ENCODE data around the gene PRKAG2.

The PRKAG2 gene

GRCh38 chr7:151759591-151760042 lies 117.3 kb downstream of the PRKAG2 start:
- H3K4me3 ChIP-seq (ENCODE audit: low read length) = no peak overlapping the region
- no peak overlapping the region for H3K9ac ChIP-seq (ENCODE audit: low read length)
- H3K9me3 ChIP-seq (ENCODE audit: insufficient read depth, low read length) = no peaks in the 10 kb centered on the region
- no peaks in the 10 kb centered on the region for H3K79me2 ChIP-seq (ENCODE audit: low read length)
- no peak overlapping the region for H2AFZ ChIP-seq (ENCODE audit: low read depth, low read length)
- no peaks in the 10 kb centered on the region for H3K36me3 ChIP-seq (replicated peaks; ENCODE audit: low read depth, low read length)
- H3K27me3 ChIP-seq (ENCODE audit: low read depth, low read length) = peaks cover 27% of the 10 kb centered on the region
- no peak overlapping the region for H3K27ac ChIP-seq (ENCODE audit: low read length)
- no peaks in the 10 kb centered on the region for H4K20me1 ChIP-seq (ENCODE audit: insufficient read depth, low read length)
- H3K4me2 ChIP-seq (ENCODE audit: low read length) = no peak overlapping the region
- TF ChIP-seq EZH2phosphoT487 (IDR thresholded peaks at IDR 0.05; ENCODE audit: low read depth) = no peak
- peak; percentile 95 for TF ChIP-seq CTCF (IDR thresholded peaks at IDR 0.05; ENCODE audit: low read depth, low read length)
- H3K4me1 ChIP-seq (ENCODE audit: low read length) = peaks cover 7% of the 10 kb centered on the region

GRCh38 chr7:151758622-151759540 lies 118.0 kb downstream of the PRKAG2 start:
- no peaks in the 10 kb centered on the region for H4K20me1 ChIP-seq (ENCODE audit: insufficient read depth, low read length)
- no peak overlapping the region for H2AFZ ChIP-seq (ENCODE audit: low read depth, low read length)
- no peak overlapping the region for H3K27ac ChIP-seq (ENCODE audit: low read length)

GRCh38 chr7:151757274-151757673 lies 119.6 kb downstream of the PRKAG2 start:
- H3K4me3 ChIP-seq (ENCODE audit: low read length) = no peak overlapping the region
- TF ChIP-seq EZH2phosphoT487 (IDR thresholded peaks at IDR 0.05; ENCODE audit: low read depth) = no peak
- no peak for TF ChIP-seq CTCF (IDR thresholded peaks at IDR 0.05; ENCODE audit: low read depth, low read length)
- no peaks in the 10 kb centered on the region for H3K79me2 ChIP-seq (ENCODE audit: low read length)
- H3K27me3 ChIP-seq (ENCODE audit: low read depth, low read length) = peaks cover 27% of the 10 kb centered on the region
- no peak overlapping the region for H3K9ac ChIP-seq (ENCODE audit: low read length)
- H3K4me2 ChIP-seq (ENCODE audit: low read length) = no peak overlapping the region
- H4K20me1 ChIP-seq (ENCODE audit: insufficient read depth, low read length) = no peaks in the 10 kb centered on the region
- H3K4me1 ChIP-seq (ENCODE audit: low read length) = peaks cover 7% of the 10 kb centered on the region
- H3K36me3 ChIP-seq (replicated peaks; ENCODE audit: low read depth, low read length) = no peaks in the 10 kb centered on the region
- H3K27ac ChIP-seq (ENCODE audit: low read length) = no peak overlapping the region
- no peak overlapping the region for H2AFZ ChIP-seq (ENCODE audit: low read depth, low read length)
- no peaks in the 10 kb centered on the region for H3K9me3 ChIP-seq (ENCODE audit: insufficient read depth, low read length)

More at GRCh38 chr7:151758622-151759540, 118.0 kb downstream of the PRKAG2 start:
- Histone ChIP-seq H3K4me3 (ENCODE audit: low read length) (no peak overlapping the region), H3K9ac (ENCODE audit: low read length) (no peak overlapping the region), H3K4me1 (ENCODE audit: low read length) (peaks cover 7% of the 10 kb centered on the region), H3K27me3 (ENCODE audit: low read depth, low read length) (peaks cover 27% of the 10 kb centered on the region), H3K79me2 (ENCODE audit: low read length) (no peaks in the 10 kb centered on the region), H3K9me3 (ENCODE audit: insufficient read depth, low read length) (no peaks in the 10 kb centered on the region), H3K36me3 (replicated peaks; ENCODE audit: low read depth, low read length) (no peaks in the 10 kb centered on the region), H3K4me2 (ENCODE audit: low read length) (no peak overlapping the region)
- TF ChIP-seq CTCF (IDR thresholded peaks at IDR 0.05; ENCODE audit: low read depth, low read length) = no peak
- no peak for TF ChIP-seq EZH2phosphoT487 (IDR thresholded peaks at IDR 0.05; ENCODE audit: low read depth)

DNA sequence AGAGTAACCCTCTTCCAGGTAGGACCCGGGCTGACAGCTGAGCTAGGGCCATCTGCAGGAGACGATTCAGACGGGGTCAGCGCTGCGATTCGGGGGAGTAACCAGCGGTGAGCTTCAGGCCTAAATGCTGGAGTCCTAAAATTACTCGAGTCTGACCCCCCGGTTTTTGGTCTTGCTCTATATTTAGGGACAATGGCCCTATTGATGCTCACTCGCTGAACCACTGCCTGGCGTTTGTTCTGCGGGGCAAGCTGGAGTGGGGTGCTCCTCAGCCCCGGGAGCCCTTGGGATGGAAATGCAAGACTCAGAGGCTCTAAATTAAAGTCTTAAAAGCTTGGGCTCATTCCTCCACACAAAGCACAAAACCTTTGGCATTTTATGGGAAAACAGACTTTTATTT lies 120.0 kb downstream of the PRKAG2 start:
- H2AFZ ChIP-seq (ENCODE audit: low read depth, low read length) = no peak overlapping the region
- H3K79me2 ChIP-seq (ENCODE audit: low read length) = no peaks in the 10 kb centered on the region
- H3K9ac ChIP-seq (ENCODE audit: low read length) = no peak overlapping the region
- peaks cover 27% of the 10 kb centered on the region for H3K27me3 ChIP-seq (ENCODE audit: low read depth, low read length)
- no peaks in the 10 kb centered on the region for H3K36me3 ChIP-seq (replicated peaks; ENCODE audit: low read depth, low read length)
- H4K20me1 ChIP-seq (ENCODE audit: insufficient read depth, low read length) = no peaks in the 10 kb centered on the region
- no peak overlapping the region for H3K4me3 ChIP-seq (ENCODE audit: low read length)
- H3K4me1 ChIP-seq (ENCODE audit: low read length) = peaks cover 7% of the 10 kb centered on the region
- TF ChIP-seq EZH2phosphoT487 (IDR thresholded peaks at IDR 0.05; ENCODE audit: low read depth) = no peak
- no peak for TF ChIP-seq CTCF (IDR thresholded peaks at IDR 0.05; ENCODE audit: low read depth, low read length)
- no peak overlapping the region for H3K27ac ChIP-seq (ENCODE audit: low read length)
- no peaks in the 10 kb centered on the region for H3K9me3 ChIP-seq (ENCODE audit: insufficient read depth, low read length)
- H3K4me2 ChIP-seq (ENCODE audit: low read length) = no peak overlapping the region
